VCaP (cell line): ENCODE results near the gene MINK1.

Source experiments
- H3K27ac ChIP-seq: fragments of 450-650 bp; 2 replicates; pipeline ENCODE4 v1.5.1; 2017
- TF ChIP-seq, protein P1 (sequence below): fragments of 450-650 bp; conservative IDR thresholded peaks from 2 replicates; pipeline ENCODE4 v1.5.1; 2017; ENCODE audit warnings: mild to moderate bottlenecking, moderate library complexity

The MINK1 gene

GRCh38 chr17:4942760-4943508 is 109.8 kb downstream of the MINK1 start:
- TF ChIP-seq, protein P1, sequence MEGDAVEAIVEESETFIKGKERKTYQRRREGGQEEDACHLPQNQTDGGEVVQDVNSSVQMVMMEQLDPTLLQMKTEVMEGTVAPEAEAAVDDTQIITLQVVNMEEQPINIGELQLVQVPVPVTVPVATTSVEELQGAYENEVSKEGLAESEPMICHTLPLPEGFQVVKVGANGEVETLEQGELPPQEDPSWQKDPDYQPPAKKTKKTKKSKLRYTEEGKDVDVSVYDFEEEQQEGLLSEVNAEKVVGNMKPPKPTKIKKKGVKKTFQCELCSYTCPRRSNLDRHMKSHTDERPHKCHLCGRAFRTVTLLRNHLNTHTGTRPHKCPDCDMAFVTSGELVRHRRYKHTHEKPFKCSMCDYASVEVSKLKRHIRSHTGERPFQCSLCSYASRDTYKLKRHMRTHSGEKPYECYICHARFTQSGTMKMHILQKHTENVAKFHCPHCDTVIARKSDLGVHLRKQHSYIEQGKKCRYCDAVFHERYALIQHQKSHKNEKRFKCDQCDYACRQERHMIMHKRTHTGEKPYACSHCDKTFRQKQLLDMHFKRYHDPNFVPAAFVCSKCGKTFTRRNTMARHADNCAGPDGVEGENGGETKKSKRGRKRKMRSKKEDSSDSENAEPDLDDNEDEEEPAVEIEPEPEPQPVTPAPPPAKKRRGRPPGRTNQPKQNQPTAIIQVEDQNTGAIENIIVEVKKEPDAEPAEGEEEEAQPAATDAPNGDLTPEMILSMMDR = no peak
- H3K27ac ChIP-seq = no peak overlapping the region

DNA sequence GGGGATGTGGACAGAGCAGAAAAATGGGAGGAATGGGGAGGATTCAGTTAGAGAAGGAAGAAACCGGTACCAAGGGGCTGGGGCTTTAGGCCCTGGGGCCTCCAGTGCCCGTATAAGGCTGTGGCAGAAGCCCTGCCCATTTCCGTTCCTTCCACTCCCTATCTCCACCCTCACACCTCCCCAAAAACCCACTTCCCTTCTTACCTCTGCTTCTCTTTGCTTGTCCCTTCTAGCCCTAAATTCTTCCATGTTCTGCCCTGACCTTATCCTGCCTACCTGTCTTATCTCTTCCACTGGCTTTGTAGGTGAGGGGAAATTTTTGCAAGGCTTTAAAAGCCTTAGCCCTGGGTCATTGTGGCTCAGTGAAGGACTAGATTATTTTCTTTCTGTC is 111.0 kb downstream of the MINK1 start:
- TF ChIP-seq, protein P1 = no peak
- H3K27ac ChIP-seq = no peak overlapping the region

GRCh38 chr17:4944554-4945175 is 111.5 kb downstream of the MINK1 start:
- TF ChIP-seq, protein P1 = no peak
- no peak overlapping the region for H3K27ac ChIP-seq

- no peak overlapping the region for H3K27ac ChIP-seq
Measured at GRCh38 chr17:4945176-4945943, 112.2 kb downstream of the MINK1 start.

DNA sequence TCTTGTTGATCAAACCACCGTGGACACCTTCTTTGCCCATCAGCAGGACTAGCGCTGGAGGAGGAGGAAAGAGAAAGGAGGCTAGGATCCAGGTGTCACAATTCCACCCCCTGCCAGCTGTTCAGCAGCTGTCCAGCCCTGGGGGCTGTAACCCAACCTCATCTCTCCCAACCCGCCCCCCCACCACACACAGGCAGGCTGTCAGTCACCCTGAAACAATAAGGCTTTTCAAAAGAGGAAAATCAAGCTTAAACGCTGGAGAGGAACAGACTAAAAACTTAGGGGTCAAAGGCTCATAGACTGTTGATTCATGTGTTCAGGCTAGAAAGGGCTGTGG is 112.8 kb downstream of the MINK1 start:
- TF ChIP-seq, protein P1 = no peak
- H3K27ac ChIP-seq = no peak overlapping the region

More at GRCh38 chr17:4945176-4945943, 112.2 kb downstream of the MINK1 start:
- TF ChIP-seq, protein P1 = no peak

DNA sequence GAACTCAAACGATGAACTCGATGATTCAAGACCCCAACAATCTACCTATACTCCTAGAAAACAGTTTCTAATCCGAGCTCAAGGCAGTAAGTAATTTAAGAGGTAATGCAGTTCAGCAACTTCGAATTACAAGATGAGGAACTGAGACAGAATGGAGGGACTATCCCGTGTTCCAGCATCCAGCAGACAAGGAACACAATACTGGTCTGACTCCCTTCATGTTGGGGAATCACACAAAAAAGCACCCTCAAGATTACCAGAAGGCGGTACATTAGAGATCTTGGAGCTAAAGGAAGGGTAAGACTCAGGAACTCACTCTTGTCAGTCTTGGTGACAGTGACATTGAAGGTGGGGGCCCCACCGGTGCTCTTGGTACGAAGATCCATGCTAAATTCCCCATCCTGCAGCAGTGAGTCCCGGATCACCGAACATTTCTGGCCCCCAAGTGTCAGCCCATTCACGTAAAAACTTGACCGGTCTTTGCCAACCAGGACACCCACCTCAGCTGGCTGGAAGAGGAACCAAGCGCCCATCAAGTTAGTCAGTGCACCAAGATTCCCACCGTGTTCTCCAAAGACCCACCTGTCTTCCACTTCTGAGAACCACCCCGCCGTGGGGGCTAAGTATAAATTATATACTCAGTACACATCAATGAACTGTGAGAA is 113.3 kb downstream of the MINK1 start:
- TF ChIP-seq, protein P1 = no peak
- peak overlapping the region; percentile 91 for H3K27ac ChIP-seq

GRCh38 chr17:4947010-4947410 is 113.9 kb downstream of the MINK1 start:
- TF ChIP-seq, protein P1 = no peak
- peak overlapping the region; percentile 91 for H3K27ac ChIP-seq
